MG63 (cell line): ENCODE measurements around the gene KANK3. TPM values are rescaled to one million over a fixed set of nuclear protein-coding genes. Genes with fewer than 3 reads are reported as not detected.

Experiments
- total RNA-seq: library from RNA; depleted of rRNA; stranded (reverse); fragments of >200 nt; shearing (Covaris generic); gene quantifications from 2 replicates; pipeline ENCODE4 v1.2.3, GENCODE V29; 2014; ENCODE audit warnings: low replicate concordance; rRNA removed

Gene KANK3
- total RNA-seq, 1 experiment from 2014 or later = 0.20 TPM

Other genes with a start within 250 kb of the KANK3 start
- gene FBN3, start 193.7 kb downstream of the KANK3 start, total RNA-seq = not detected in 2 replicates
- gene CERS4, start 133.9 kb downstream of the KANK3 start, total RNA-seq = 9.9 and 20.3 TPM in 2 replicates
- 99.8 and 129 TPM in 2 replicates for gene CD320, start 34.9 kb downstream of the KANK3 start, total RNA-seq
- gene NDUFA7, start 21.9 kb downstream of the KANK3 start, total RNA-seq = 10.3 and 40.1 TPM in 2 replicates
- gene RPS28, start 21.8 kb downstream of the KANK3 start, total RNA-seq = 1,599 and 3,607 TPM in 2 replicates
- 46.7 and 64.6 TPM in 2 replicates for gene ANGPTL4, start 20.9 kb upstream of the KANK3 start, total RNA-seq
- 17.0 and 39.8 TPM in 2 replicates for gene RAB11B, start 47.1 kb upstream of the KANK3 start, total RNA-seq
- gene MARCHF2, start 70.0 kb upstream of the KANK3 start, total RNA-seq = 60.2 and 89.4 TPM in 2 replicates
- 95.3 and 126 TPM in 2 replicates for gene HNRNPM, start 101.7 kb upstream of the KANK3 start, total RNA-seq
- gene PRAM1, start 159.4 kb upstream of the KANK3 start, total RNA-seq = not detected in 2 replicates
- gene ZNF414, start 170.9 kb upstream of the KANK3 start, total RNA-seq = 0.86 and 2.0 TPM in 2 replicates
- not detected in 2 replicates for gene MYO1F, start 234.2 kb upstream of the KANK3 start, total RNA-seq